Stimulated activated CD4-positive, alpha-beta T cell treated with anti-CD3 and anti-CD28 coated beads, Interleukin-2, amount 100 ng/mL, for 48 hours (primary cell): Measurements from ENCODE around the gene MACO1.
A peak's percentile ranks its signal among the peaks of the same experiment; 100 is the strongest.
"Not testable (repeated sequence)": the region's sequence is repeated elsewhere in the genome, so short reads cannot be mapped to it uniquely, and the experiment has no call there.

Experiments
- DNase-seq, 2 donors: peaks; one replicate each; pipeline ENCODE4 v3.0.0-alpha.2; 2020

Gene MACO1

GRCh38 chr1:25425098-25426085, 5.3 kb upstream of the MACO1 start:
- DNase-seq, result no peak

GRCh38 chr1:25427696-25428095, 3.0 kb upstream of the MACO1 start:
- no peak for DNase-seq

GRCh38 chr1:25428475-25429166, 2.1 kb upstream of the MACO1 start:
- no peak for DNase-seq

- peak in 1 of 2 donors; percentile 15 for DNase-seq
Measured at GRCh38 chr1:25430967-25431881, 527 bp downstream of the MACO1 start.

- DNase-seq, result no peak
Measured at GRCh38 chr1:25431955-25432719, 1.4 kb downstream of the MACO1 start.

- no peak for DNase-seq
Measured at GRCh38 chr1:25432749-25433388, 2.2 kb downstream of the MACO1 start.

GRCh38 chr1:25433389-25434186, 2.9 kb downstream of the MACO1 start:
- DNase-seq, result no peak

GRCh38 chr1:25435397-25436108, 4.9 kb downstream of the MACO1 start:
- DNase-seq, result no peak

- no peak for DNase-seq
Measured at GRCh38 chr1:25437672-25438071, 7.0 kb downstream of the MACO1 start.

- DNase-seq, result no peak
Measured at GRCh38 chr1:25439287-25439686, 8.6 kb downstream of the MACO1 start.

- DNase-seq, result no peak
Measured at GRCh38 chr1:25442178-25442577, 11.5 kb downstream of the MACO1 start.

- DNase-seq, result no peak
Measured at GRCh38 chr1:25443030-25443699, 12.5 kb downstream of the MACO1 start.

GRCh38 chr1:25444604-25445003, 13.9 kb downstream of the MACO1 start:
- DNase-seq, result not testable (repeated sequence)

GRCh38 chr1:25445993-25446538, 15.4 kb downstream of the MACO1 start:
- DNase-seq, result no peak

GRCh38 chr1:25447547-25447946, 16.9 kb downstream of the MACO1 start:
- DNase-seq, result no peak

- DNase-seq, result no peak
Measured at GRCh38 chr1:25450891-25451290, 20.2 kb downstream of the MACO1 start.

- no peak for DNase-seq
Measured at GRCh38 chr1:25451908-25452307, 21.2 kb downstream of the MACO1 start.

GRCh38 chr1:25456502-25456901, 25.8 kb downstream of the MACO1 start:
- no peak for DNase-seq
